HG03064 (cell line): ENCODE data around the gene CD79A.

Experiments
- ATAC-seq: cut with Tn5 transposase; IDR thresholded peaks from one replicate; pipeline ENCODE4 v1.9.1; 2021; ENCODE audit warnings: low read depth; ENCODE audit not compliant: unreplicated experiment

CD79A gene

DNA sequence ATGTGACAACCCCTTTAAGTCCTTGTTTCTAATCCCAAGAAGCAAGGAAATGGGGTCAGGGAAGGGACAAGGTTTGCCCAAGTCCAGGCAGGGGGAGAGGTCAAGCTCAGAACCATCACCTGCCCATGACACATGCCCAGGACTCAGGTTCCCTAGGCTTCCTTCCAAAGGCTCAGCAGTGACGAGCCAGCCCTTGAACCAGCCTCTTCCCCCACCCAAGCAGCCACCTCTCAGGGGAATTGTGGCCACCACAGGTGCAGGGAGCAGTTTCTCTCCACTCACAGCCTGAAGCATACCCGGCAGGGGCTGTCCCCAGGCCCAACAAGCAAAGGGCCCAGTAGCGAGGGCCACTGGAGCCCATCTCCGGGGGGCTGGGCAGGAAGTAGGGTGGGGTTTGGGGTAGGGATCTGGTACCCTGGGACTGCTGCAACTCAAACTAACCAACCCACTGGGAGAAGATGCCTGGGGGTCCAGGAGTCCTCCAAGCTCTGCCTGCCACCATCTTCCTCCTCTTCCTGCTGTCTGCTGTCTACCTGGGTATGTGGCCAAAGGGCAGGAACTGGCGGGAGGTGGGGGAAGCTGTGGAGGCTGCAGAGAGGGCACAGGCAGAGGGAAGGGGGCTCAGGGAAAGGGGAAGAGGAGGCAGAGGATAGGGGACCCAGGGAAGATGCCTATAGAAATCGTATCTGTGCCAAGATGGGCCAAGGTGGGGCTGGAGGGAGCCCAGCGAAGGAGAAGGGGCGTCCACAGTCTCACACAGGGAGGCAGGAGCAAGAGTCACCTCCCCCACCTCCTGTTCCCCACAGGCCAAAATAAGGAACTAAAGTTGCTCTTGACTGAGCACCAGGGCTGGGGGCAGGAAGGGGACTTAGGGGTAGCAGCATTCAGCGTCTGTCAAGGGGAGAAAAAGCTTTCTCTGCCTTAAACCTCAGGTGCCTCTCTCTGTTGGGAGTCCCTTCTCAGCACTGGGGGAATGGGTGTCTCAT, at the start of gene CD79A:
Gene CD79A (plus strand): TSS at position 433 of the 986 bp plus-strand sequence. CDS start 26 bp downstream, at position 459.
- ATAC-seq: peak; percentile 52

DNA sequence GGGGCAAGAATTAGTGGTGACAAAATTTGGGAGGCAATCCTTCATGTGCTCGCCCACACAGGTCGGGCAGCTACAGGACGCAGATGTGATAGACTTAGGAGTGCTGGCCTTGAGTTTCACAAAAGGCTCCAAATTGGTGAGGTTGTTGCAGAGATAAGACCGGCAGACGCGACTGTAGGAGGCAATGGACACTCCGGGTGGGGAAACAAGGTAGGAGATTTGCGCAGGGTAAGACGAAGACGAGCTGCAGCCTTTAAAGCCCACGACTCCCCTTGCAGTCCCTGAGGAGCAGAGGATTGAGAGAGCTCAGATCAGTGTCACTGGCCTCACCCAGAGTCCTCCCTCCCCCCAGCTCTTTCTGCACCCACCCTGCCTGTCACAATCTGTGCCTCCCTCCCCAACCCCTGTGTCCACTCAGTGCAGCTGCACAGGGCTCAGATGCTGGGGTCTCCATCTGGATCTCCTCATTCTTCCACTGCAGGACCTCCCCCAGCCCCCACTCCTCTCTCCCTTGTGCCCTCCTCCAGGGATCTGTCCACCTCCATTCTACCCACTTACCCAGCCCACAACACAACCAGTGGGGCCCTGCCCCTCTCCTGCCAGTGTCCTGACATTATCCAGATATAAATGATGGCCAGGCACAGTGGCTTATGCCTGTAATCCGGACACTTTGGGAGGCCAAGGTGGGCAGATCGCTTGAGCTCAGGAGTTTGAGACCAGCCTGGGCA, 38.9 kb upstream of the CD79A start:
- no peak for ATAC-seq

DNA sequence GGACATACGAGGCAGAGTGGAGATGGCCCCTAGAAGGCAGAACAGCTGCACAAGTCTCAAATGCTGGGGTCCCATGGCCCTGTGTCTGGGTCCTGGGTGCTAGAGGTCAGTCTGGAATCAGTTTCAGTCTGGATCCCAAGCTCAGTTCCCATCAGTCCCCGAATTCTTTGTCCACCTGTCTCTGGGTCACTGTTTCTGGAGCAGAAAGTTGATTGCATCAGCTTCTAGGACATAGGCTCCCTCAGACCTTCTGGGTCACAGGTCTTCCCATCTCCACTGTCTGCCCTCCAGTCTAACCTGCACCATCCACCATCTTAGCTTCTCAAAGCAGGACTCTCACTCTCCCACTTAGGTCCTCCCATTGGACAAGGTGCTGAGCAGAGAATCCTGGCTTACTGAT, 37.9 kb upstream of the CD79A start:
- no peak for ATAC-seq

GRCh38 chr19:41843371-41843770, 33.7 kb upstream of the CD79A start:
- ATAC-seq: no peak

- no peak for ATAC-seq
Observed at GRCh38 chr19:41844601-41845000, 32.5 kb upstream of the CD79A start, which contains the start of gene LYPD4. Gene LYPD4 (minus strand): TSS chr19:41844683. CDS start chr19:41839285, 5,398 bp downstream.

- no peak for ATAC-seq
Observed at GRCh38 chr19:41845001-41845050, 32.3 kb upstream of the CD79A start, which contains the start of gene DMRTC2. Gene DMRTC2 (plus strand): TSS chr19:41845042. CDS start chr19:41847429, 2,387 bp downstream.

DNA sequence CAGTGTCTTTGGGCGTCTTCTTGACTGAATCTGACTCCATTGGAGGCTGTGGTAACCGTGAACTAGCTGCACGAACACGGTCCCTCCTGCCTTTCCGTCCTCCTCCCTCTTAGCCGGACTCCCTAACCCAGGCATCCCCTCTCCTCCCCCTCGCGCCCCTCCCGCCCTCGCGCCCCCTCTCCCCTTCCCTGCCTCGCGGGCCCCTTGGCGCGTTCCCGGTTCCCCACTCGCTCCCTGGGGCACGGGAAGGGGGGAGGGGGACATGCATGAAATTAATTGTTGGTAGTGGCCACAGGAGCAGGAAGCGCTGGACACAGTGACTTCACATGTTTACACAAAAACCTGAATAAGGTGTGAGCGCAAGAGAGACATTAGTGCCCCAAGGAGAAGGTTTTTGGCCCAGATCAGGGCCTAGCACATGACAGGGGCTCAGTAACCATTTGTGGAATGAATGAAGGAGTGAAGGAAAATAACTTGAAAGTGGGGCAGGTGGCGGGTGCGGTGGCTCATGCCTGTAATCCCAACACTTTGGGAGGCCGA, 32.0 kb upstream of the CD79A start:
- no peak for ATAC-seq

- no peak for ATAC-seq
Observed at GRCh38 chr19:41847351-41848105, 29.6 kb upstream of the CD79A start.

GRCh38 chr19:41848666-41849065, 28.4 kb upstream of the CD79A start:
- no peak for ATAC-seq

- ATAC-seq: no peak
Observed at GRCh38 chr19:41849067-41849466, 28.0 kb upstream of the CD79A start.

- no peak for ATAC-seq
Observed at GRCh38 chr19:41850381-41850780, 26.7 kb upstream of the CD79A start.

GRCh38 chr19:41851456-41851855, 25.6 kb upstream of the CD79A start:
- ATAC-seq: no peak

DNA sequence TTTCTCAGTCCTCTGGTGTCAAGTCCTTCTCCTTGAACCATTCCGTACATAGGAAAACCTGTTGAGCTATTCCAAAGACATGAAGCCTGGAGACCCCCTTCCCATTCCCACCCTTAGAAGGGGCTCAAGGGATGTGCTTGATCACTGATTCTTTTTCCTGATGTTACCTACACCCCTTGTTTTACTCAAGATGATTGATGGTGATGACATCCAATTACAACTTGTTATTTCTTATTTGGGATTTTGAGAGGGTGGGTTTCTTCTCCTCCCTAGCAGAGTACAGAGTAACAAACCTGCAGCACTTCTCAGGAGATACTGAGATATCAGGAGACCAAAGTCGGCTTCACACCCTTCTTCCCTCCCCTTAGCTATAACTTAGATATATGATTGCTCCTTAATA, 23.7 kb upstream of the CD79A start:
- no peak for ATAC-seq

DNA sequence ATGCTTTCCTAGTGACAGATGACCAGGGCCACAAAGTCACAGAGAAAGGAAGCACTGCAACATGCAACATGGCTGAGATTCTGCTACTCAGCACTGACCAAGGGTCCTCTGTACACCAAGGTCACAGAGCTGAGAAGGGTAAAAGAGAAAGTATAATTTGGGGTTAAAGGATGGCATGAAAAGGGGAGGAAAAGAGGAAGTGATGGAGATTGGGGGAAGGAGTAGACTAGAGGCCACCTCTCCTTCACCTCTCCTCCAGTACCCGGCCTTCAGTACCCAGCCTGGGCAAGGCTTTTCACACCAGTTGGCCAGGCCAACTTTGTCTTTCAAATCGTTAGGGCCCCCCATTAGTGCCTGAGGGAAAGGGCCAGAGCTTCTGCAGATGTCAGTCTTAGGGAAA, 23.3 kb upstream of the CD79A start:
- ATAC-seq: no peak

DNA sequence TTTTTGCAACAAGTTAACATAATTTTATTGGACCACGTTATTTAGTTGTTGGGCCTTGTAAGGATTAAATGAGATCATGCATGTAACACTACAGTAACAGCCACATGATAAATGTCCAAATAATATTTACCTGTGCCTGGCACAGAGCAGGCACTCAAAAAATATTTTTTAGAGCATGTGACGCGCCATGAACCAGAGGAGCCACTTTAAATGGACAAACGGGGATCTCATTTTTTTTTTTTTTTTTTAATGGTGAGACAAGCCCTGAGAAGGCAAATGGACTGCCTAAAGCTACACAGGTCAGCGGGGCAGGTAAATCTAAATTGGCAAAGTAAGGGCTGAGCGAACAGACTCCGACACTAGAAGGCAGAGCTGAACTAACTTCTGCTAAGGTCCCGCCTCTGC, 17.9 kb upstream of the CD79A start:
- no peak for ATAC-seq

GRCh38 chr19:41859618-41860418, 17.3 kb upstream of the CD79A start, which contains the start of gene RPS19:
Gene RPS19 (plus strand): TSS chr19:41860255. CDS start chr19:41860775, 520 bp downstream.
- peak; percentile 71 for ATAC-seq

DNA sequence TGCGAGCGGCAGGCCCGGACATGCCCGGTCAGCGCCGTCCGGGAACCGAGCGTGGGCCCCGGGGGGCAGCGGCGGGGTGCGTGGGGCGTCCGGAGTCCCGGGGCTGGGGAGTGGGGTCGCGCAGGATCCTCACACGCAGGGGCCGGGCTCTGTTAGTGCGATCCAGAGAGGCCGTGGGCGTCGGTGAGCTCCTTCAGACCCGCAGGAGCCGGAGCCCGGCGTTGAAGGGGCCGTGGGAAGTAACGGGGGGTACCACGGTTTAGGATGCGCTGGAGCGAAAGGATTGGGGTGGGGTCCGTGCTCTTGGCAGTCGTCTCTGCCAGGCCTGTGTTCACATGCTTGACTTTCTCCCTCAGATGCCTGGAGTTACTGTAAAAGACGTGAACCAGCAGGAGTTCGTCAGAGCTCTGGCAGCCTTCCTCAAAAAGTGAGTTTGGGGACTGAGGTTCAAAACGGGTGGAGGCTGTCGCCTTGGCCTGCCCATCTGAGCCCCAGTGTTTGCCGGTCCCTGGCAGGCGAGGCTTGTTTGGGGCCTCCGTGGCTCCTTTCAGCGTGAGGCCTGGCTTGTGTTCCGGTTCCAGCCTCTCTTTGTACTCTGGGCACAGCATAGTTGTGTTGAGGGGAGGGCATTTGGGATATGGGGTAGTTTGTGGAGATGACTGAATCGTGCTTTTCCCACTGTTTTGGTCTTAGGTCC, 16.5 kb upstream of the CD79A start:
- ATAC-seq: no peak

- no peak for ATAC-seq
Observed at GRCh38 chr19:41861116-41861768, 15.8 kb upstream of the CD79A start.

GRCh38 chr19:41861846-41862245, 15.2 kb upstream of the CD79A start:
- no peak for ATAC-seq
